Measurements from ENCODE around the gene ZNF608. TPM values are rescaled to one million over a fixed set of nuclear protein-coding genes. Genes with fewer than 3 reads are reported as not detected.

ZNF608 gene
- total RNA-seq: 37.8 TPM

- peak; percentile 90 for DNase-seq
These were observed at the start of gene ZNF608 for GRCh38 chr5:124745928-124746915. TSS of gene ZNF608 (minus strand) at chr5:124746639. CDS start at chr5:124744989, 1,650 bp downstream.

- no peak for DNase-seq
These were observed 49.4 kb upstream of the ZNF608 start for GRCh38 chr5:124795829-124796228.

GRCh38 chr5:124790895-124791732 lies 44.7 kb upstream of the ZNF608 start:
- DNase-seq: peak; percentile 2

- peak; percentile 8 for DNase-seq
These were observed 44.0 kb upstream of the ZNF608 start for GRCh38 chr5:124790301-124790894.

- DNase-seq: no peak
These were observed 42.7 kb upstream of the ZNF608 start for GRCh38 chr5:124789104-124789605.

GRCh38 chr5:124783794-124784193 lies 37.4 kb upstream of the ZNF608 start:
- DNase-seq: no peak

- no peak for DNase-seq
These were observed 36.8 kb upstream of the ZNF608 start for GRCh38 chr5:124783285-124783684.

- no peak for DNase-seq
These were observed 35.8 kb upstream of the ZNF608 start for GRCh38 chr5:124782262-124782661.

- no peak for DNase-seq
These were observed 33.6 kb upstream of the ZNF608 start for GRCh38 chr5:124780011-124780410.

- peak; percentile 90 for DNase-seq
These were observed 27.2 kb upstream of the ZNF608 start for GRCh38 chr5:124773315-124774311.

- DNase-seq: no peak
These were observed 26.2 kb upstream of the ZNF608 start for GRCh38 chr5:124772457-124773200.

GRCh38 chr5:124771761-124772160 lies 25.3 kb upstream of the ZNF608 start:
- DNase-seq: no peak

- no peak for DNase-seq
These were observed 18.7 kb upstream of the ZNF608 start for GRCh38 chr5:124764992-124765611.

- no peak for DNase-seq
These were observed 18.1 kb upstream of the ZNF608 start for GRCh38 chr5:124764585-124764984.

- no peak for DNase-seq
These were observed 14.6 kb upstream of the ZNF608 start for GRCh38 chr5:124761010-124761409.

GRCh38 chr5:124760608-124761007 lies 14.2 kb upstream of the ZNF608 start:
- no peak for DNase-seq

- peak; percentile 69 for DNase-seq
These were observed 9.1 kb upstream of the ZNF608 start for GRCh38 chr5:124755565-124755964.

- no peak for DNase-seq
These were observed 8.6 kb upstream of the ZNF608 start for GRCh38 chr5:124755041-124755440.

GRCh38 chr5:124754206-124754927 lies 7.9 kb upstream of the ZNF608 start:
- peak; percentile 47 for DNase-seq
